ENCODE data around the gene FANK1. TPM values are rescaled to one million over a fixed set of nuclear protein-coding genes. Genes with fewer than 3 reads are reported as not detected.
A peak's percentile ranks its signal among the peaks of the same experiment; 100 is the strongest.

FANK1 gene
- total and polyA plus RNA-seq, 2 donors (not counting 1 experiment from before 2014, with no cell fraction given): 0.13 TPM; not detected in 1

DNA sequence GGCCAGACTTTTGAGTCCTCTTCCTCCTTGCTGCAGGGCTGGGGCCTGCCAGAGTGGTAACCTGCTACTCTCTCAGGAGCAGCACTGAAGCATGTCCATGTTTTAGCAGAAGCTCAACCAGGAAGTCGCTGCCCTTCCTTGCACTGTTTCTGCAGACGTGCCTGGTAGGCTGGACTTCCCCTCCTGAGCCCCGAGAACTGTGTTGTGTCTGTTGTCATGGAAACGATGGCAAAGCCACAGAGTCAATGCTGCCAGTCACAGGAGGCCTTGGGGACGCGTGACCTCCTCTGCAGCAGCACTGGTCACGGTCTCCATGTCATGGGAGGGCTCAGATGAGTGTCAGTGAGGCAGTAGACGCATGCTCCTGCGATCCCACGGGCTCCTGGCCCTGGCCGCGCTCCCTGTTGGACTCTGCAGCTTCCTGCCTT lies 145.5 kb downstream of the FANK1 start:
- POLR2A ChIA-PET: interaction anchor here (1.0 kb wide), 1 partner anchor 15 kb away, joined by 3 read pairs; no protein-coding TSS in a partner anchor
- Histone ChIP-seq H3K4me3 (ENCODE audit: control extremely low read depth in 1 of 5, extremely low read depth in 1 of 5, insufficient read depth in 1 of 5, low read depth in 2 of 5, low read length in 4 of 5) (peak overlapping the region in 4 of 5 experiments; percentile 12 to 49 (median 38)), H3K4me1 (ENCODE audit: control insufficient read depth in 2 of 2, insufficient read depth in 2 of 2, low read length in 2 of 2) (peaks cover 38 to 41% of the 10 kb centered on the region in 2 donors), H3K27ac (ENCODE audit: low read length in 2 of 2) (peak overlapping the region; percentile 96 to 98), H3K79me2 (ENCODE audit: control insufficient read depth, insufficient read depth, low read length) (no peaks in the 10 kb centered on the region), H3K27me3 (replicated peaks in 1 of 4; ENCODE audit: control extremely low read depth in 1 of 4, control insufficient read depth in 3 of 4, insufficient read depth in 4 of 4, low read length in 3 of 4) (no peaks in the 10 kb centered on the region), H3K9ac (ENCODE audit: low read length) (peak overlapping the region; percentile 71), H4K20me1 (ENCODE audit: control insufficient read depth, insufficient read depth, low read length, poor library complexity, severe bottlenecking) (no peaks in the 10 kb centered on the region), H3K9me3 (ENCODE audit: control extremely low read depth in 1 of 3, control insufficient read depth in 2 of 3, insufficient read depth in 1 of 3, low read length in 2 of 3) (no peaks in the 10 kb centered on the region), H3K36me3 (replicated peaks in 1 of 2; ENCODE audit: control extremely low read depth in 1 of 2, control insufficient read depth in 1 of 2, extremely low read depth in 1 of 2, insufficient read depth in 2 of 2, low read length in 1 of 2) (no peaks in the 10 kb centered on the region), H2AFZ (ENCODE audit: insufficient read depth, low read depth, low read length, poor library complexity, severe bottlenecking) (peak overlapping the region; percentile 47), H3K4me2 (replicated peaks; ENCODE audit: low read depth, low read length, poor library complexity, severe bottlenecking) (peak overlapping the region; percentile 76)
- H3K9me3 Mint-ChIP-seq (ENCODE audit: insufficient read depth): no peaks in the 10 kb centered on the region
- peaks cover 57% of the 10 kb centered on the region for H3K4me1 Mint-ChIP-seq
- intact Hi-C loops (cut with micrococcal nuclease): loop anchor here (1.0 to 2.0 kb wide), 3 partner anchors 59 to 219 kb away; partner anchors contain the start of genes BCCIP, FANK1 and UROS
- ATAC-seq (ENCODE audit: low read depth) (peak; percentile 92), DNase-seq (peak; percentile 99)
- H3K27me3 Mint-ChIP-seq: no peaks in the 10 kb centered on the region
- TF ChIP-seq, protein P1, sequence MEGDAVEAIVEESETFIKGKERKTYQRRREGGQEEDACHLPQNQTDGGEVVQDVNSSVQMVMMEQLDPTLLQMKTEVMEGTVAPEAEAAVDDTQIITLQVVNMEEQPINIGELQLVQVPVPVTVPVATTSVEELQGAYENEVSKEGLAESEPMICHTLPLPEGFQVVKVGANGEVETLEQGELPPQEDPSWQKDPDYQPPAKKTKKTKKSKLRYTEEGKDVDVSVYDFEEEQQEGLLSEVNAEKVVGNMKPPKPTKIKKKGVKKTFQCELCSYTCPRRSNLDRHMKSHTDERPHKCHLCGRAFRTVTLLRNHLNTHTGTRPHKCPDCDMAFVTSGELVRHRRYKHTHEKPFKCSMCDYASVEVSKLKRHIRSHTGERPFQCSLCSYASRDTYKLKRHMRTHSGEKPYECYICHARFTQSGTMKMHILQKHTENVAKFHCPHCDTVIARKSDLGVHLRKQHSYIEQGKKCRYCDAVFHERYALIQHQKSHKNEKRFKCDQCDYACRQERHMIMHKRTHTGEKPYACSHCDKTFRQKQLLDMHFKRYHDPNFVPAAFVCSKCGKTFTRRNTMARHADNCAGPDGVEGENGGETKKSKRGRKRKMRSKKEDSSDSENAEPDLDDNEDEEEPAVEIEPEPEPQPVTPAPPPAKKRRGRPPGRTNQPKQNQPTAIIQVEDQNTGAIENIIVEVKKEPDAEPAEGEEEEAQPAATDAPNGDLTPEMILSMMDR (IDR thresholded peaks at IDR 0.05): no peak
- no peak for TF ChIP-seq EZH2 (IDR thresholded peaks at IDR 0.05; ENCODE audit: borderline replicate concordance, insufficient read depth, low read depth, low read length, poor library complexity, severe bottlenecking)
- CTCF ChIA-PET: interaction anchor here (0.6 to 0.7 kb wide), 2 partner anchors 56 to 1812 kb away, joined by 3 read pairs; no protein-coding TSS in a partner anchor
- peak overlapping the region; percentile 99 for H3K27ac Mint-ChIP-seq
- 5% methylated on average over 12 of the region's 12 CpGs for WGBS (ENCODE audit: insufficient coverage)
- H3K4me3 Mint-ChIP-seq: peak overlapping the region; percentile 87

DNA sequence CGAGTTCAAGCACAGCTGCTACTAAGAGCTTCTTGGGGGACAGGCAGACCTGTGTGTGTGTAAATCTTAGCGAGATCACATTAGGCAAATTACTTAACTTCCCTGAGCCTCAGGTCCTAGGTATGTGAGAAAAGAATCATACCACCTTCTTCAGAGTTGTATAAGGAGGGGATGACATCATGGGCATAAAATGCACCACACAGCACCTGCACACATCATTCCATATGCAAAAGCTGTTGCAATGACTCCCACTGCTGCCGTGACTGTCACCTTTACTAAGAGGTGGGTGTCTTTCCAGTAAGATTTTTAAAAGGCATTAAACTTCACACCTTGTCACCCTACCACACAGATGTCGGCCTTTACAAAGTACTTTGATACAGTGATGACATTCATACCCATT lies 146.0 kb downstream of the FANK1 start:
- Histone ChIP-seq H3K27ac (ENCODE audit: low read length in 2 of 2) (peak overlapping the region; percentile 96 to 98), H4K20me1 (ENCODE audit: control insufficient read depth, insufficient read depth, low read length, poor library complexity, severe bottlenecking) (no peaks in the 10 kb centered on the region), H3K36me3 (replicated peaks in 1 of 2; ENCODE audit: control extremely low read depth in 1 of 2, control insufficient read depth in 1 of 2, extremely low read depth in 1 of 2, insufficient read depth in 2 of 2, low read length in 1 of 2) (no peaks in the 10 kb centered on the region), H3K4me2 (replicated peaks; ENCODE audit: low read depth, low read length, poor library complexity, severe bottlenecking) (peak overlapping the region; percentile 76), H2AFZ (ENCODE audit: insufficient read depth, low read depth, low read length, poor library complexity, severe bottlenecking) (no peak overlapping the region), H3K9ac (ENCODE audit: low read length) (peak overlapping the region; percentile 71), H3K4me3 (ENCODE audit: control extremely low read depth in 1 of 5, extremely low read depth in 1 of 5, insufficient read depth in 1 of 5, low read depth in 2 of 5, low read length in 4 of 5) (peak overlapping the region in 4 of 5 experiments; percentile 12 to 49 (median 38)), H3K4me1 (ENCODE audit: control insufficient read depth in 2 of 2, insufficient read depth in 2 of 2, low read length in 2 of 2) (peaks cover 37 to 39% of the 10 kb centered on the region in 2 donors), H3K9me3 (ENCODE audit: control extremely low read depth in 1 of 3, control insufficient read depth in 2 of 3, insufficient read depth in 1 of 3, low read length in 2 of 3) (no peaks in the 10 kb centered on the region), H3K27me3 (replicated peaks in 1 of 4; ENCODE audit: control extremely low read depth in 1 of 4, control insufficient read depth in 3 of 4, insufficient read depth in 4 of 4, low read length in 3 of 4) (no peaks in the 10 kb centered on the region), H3K79me2 (ENCODE audit: control insufficient read depth, insufficient read depth, low read length) (no peaks in the 10 kb centered on the region)
- intact Hi-C loops (cut with micrococcal nuclease): loop anchor here (1.0 to 2.0 kb wide), 2 partner anchors 146 to 220 kb away; partner anchors contain the start of genes BCCIP, FANK1 and UROS
- WGBS (ENCODE audit: insufficient coverage): no CpG with 5 or more reads among the region's 4 CpGs
- Mint-ChIP-seq H3K27ac (peak overlapping the region; percentile 99), H3K9me3 (ENCODE audit: insufficient read depth) (no peaks in the 10 kb centered on the region), H3K4me1 (peaks cover 53% of the 10 kb centered on the region), H3K4me3 (peak overlapping the region; percentile 87), H3K27me3 (no peaks in the 10 kb centered on the region)
- POLR2A ChIA-PET: interaction anchor here (1.0 kb wide), 1 partner anchor 16 kb away, joined by 3 read pairs; no protein-coding TSS in a partner anchor
- DNase-seq (no peak), ATAC-seq (ENCODE audit: low read depth) (no peak)
- TF ChIP-seq, protein P1 (IDR thresholded peaks at IDR 0.05): no peak
- TF ChIP-seq EZH2 (IDR thresholded peaks at IDR 0.05; ENCODE audit: borderline replicate concordance, insufficient read depth, low read depth, low read length, poor library complexity, severe bottlenecking): no peak
- CTCF ChIA-PET: interaction anchor here (0.7 kb wide), 1 partner anchor 55 kb away, joined by 3 read pairs; no protein-coding TSS in a partner anchor
